ENCODE measurements around the gene USP6.
A peak's percentile ranks its signal among the peaks of the same experiment; 100 is the strongest.
"Not testable (repeated sequence)": the region's sequence is repeated elsewhere in the genome, so short reads cannot be mapped to it uniquely, and the experiment has no call there.

USP6 gene

GRCh38 chr17:5120036-5120435, 4.2 kb downstream of the USP6 start:
- peak overlapping the region in 2 of 3 experiments; percentile 75 to 91 for H3K27ac Mint-ChIP-seq
- peaks cover 36% of the 10 kb centered on the region for H3K4me1 Mint-ChIP-seq
- H3K9me3 Mint-ChIP-seq = no peaks in the 10 kb centered on the region
- H3K4me3 Mint-ChIP-seq = peak overlapping the region in 2 of 3 experiments; percentile 85 to 89
- H3K27me3 Mint-ChIP-seq (ENCODE audit: low read depth) = peaks cover 17% of the 10 kb centered on the region
- no peaks in the 10 kb centered on the region for H3K36me3 Mint-ChIP-seq (ENCODE audit: low read depth)
- no peak for TF ChIP-seq CTCF (IDR thresholded peaks at IDR 0.05; ENCODE audit: unreplicated experiment in 3 of 3)

- H3K4me1 Mint-ChIP-seq = peaks cover 36% of the 10 kb centered on the region
- not testable (repeated sequence) for H3K9me3 Mint-ChIP-seq; H3K36me3 Mint-ChIP-seq (ENCODE audit: low read depth)
Observed at GRCh38 chr17:5120436-5121185, 4.8 kb downstream of the USP6 start.

GRCh38 chr17:5121186-5121841, 5.5 kb downstream of the USP6 start:
- Mint-ChIP-seq H3K4me3 (peak overlapping the region; percentile 85 to 89 (median 85)), H3K9me3 (no peaks in the 10 kb centered on the region), H3K36me3 (ENCODE audit: low read depth) (no peaks in the 10 kb centered on the region), H3K27ac (peak overlapping the region; percentile 75 to 91 (median 76)), H3K27me3 (ENCODE audit: low read depth) (peaks cover 24% of the 10 kb centered on the region), H3K4me1 (peaks cover 36% of the 10 kb centered on the region)
- no peak for TF ChIP-seq CTCF (IDR thresholded peaks at IDR 0.05; ENCODE audit: unreplicated experiment in 3 of 3)

More at GRCh38 chr17:5120436-5121185, 4.8 kb downstream of the USP6 start:
- Mint-ChIP-seq H3K27ac (peak overlapping the region; percentile 31 to 91 (median 75)), H3K4me3 (peak overlapping the region; percentile 85 to 89 (median 85)), H3K27me3 (ENCODE audit: low read depth) (peaks cover 19% of the 10 kb centered on the region)

- Mint-ChIP-seq H3K27ac (peak overlapping the region; percentile 75 to 83 (median 76)), H3K27me3 (ENCODE audit: low read depth) (peaks cover 24% of the 10 kb centered on the region), H3K4me1 (peaks cover 36% of the 10 kb centered on the region), H3K4me3 (peak overlapping the region; percentile 85 to 89 (median 85))
- not testable (repeated sequence) for H3K36me3 Mint-ChIP-seq (ENCODE audit: low read depth); H3K9me3 Mint-ChIP-seq
Observed at GRCh38 chr17:5122056-5122455, 6.2 kb downstream of the USP6 start.

- no peak for TF ChIP-seq CTCF (IDR thresholded peaks at IDR 0.05; ENCODE audit: unreplicated experiment in 3 of 3)
- Mint-ChIP-seq H3K27ac (no peak overlapping the region), H3K9me3 (no peaks in the 10 kb centered on the region), H3K4me3 (peak overlapping the region; percentile 81 to 89 (median 85)), H3K36me3 (ENCODE audit: low read depth) (no peaks in the 10 kb centered on the region), H3K4me1 (peaks cover 42% of the 10 kb centered on the region), H3K27me3 (ENCODE audit: low read depth) (peaks cover 24% of the 10 kb centered on the region)
Observed at GRCh38 chr17:5122586-5123342, 6.9 kb downstream of the USP6 start.

GRCh38 chr17:5123343-5124124, 7.7 kb downstream of the USP6 start:
- H3K27me3 Mint-ChIP-seq (ENCODE audit: low read depth) = peaks cover 19% of the 10 kb centered on the region
- peaks cover 42% of the 10 kb centered on the region for H3K4me1 Mint-ChIP-seq
- peak overlapping the region; percentile 45 to 82 (median 78) for H3K4me3 Mint-ChIP-seq
- H3K27ac Mint-ChIP-seq = peak overlapping the region in 1 of 3 experiments; percentile 68
- no peaks in the 10 kb centered on the region for H3K9me3 Mint-ChIP-seq
- TF ChIP-seq CTCF (IDR thresholded peaks at IDR 0.05; ENCODE audit: unreplicated experiment in 3 of 3) = no peak
- H3K36me3 Mint-ChIP-seq (ENCODE audit: low read depth) = no peaks in the 10 kb centered on the region

- Mint-ChIP-seq H3K4me1 (peaks cover 42% of the 10 kb centered on the region), H3K27me3 (ENCODE audit: low read depth) (peaks cover 18% of the 10 kb centered on the region), H3K27ac (peak overlapping the region; percentile 26 to 78 (median 28)), H3K4me3 (peak overlapping the region; percentile 54 to 82 (median 78))
- not testable (repeated sequence) for H3K9me3 Mint-ChIP-seq; H3K36me3 Mint-ChIP-seq (ENCODE audit: low read depth)
Observed at GRCh38 chr17:5124125-5124760, 8.4 kb downstream of the USP6 start.

- H3K4me3 Mint-ChIP-seq = peak overlapping the region; percentile 54 to 78 (median 70)
- not testable (repeated sequence) for H3K9me3 Mint-ChIP-seq; H3K36me3 Mint-ChIP-seq (ENCODE audit: low read depth)
- H3K4me1 Mint-ChIP-seq = peaks cover 41% of the 10 kb centered on the region
- H3K27me3 Mint-ChIP-seq (ENCODE audit: low read depth) = peaks cover 18% of the 10 kb centered on the region
- H3K27ac Mint-ChIP-seq = peak overlapping the region in 2 of 3 experiments; percentile 26 to 78
Observed at GRCh38 chr17:5124896-5125295, 9.1 kb downstream of the USP6 start.
